Natural killer cell (primary cell): ENCODE measurements around the gene TENT4B. TPM values are rescaled to one million over a fixed set of nuclear protein-coding genes. Genes with fewer than 3 reads are reported as not detected.
"Not testable (repeated sequence)": the region's sequence is repeated elsewhere in the genome, so short reads cannot be mapped to it uniquely, and the experiment has no call there.

Source experiments
- ATAC-seq, 3 donors: fragments of 150-1000 bp in 2 of 3; fragments of 200-7000 bp in 1 of 3; cut with Tn5 transposase; 1 replicate in 1 of 3; 2 replicates in 2 of 3; pipeline ENCODE4 v1.10.0; 2021; ENCODE audit warnings: mild to moderate bottlenecking in 2 of 3, moderate library complexity in 2 of 3
- DNase-seq, 2 donors: peaks; one replicate each; pipeline versions ENCODE4 v3.0.0 to v3.0.0-alpha.2; 2013 to 2021; ENCODE audit warnings: mixed read lengths in 1 of 2
- H3K27ac ChIP-seq: one replicate; pipeline ENCODE4 v1.5.1; 2013; ENCODE audit warnings: mild to moderate bottlenecking, low read length
- H3K27me3 ChIP-seq: one replicate; pipeline ENCODE4 v1.6.1; 2013; ENCODE audit warnings: low read length; ENCODE audit not compliant: control insufficient read depth, insufficient read depth
- H3K36me3 ChIP-seq: one replicate; pipeline ENCODE4 v1.6.1; 2013; ENCODE audit warnings: low read length; ENCODE audit not compliant: control insufficient read depth, insufficient read depth
- H3K4me1 ChIP-seq: one replicate; pipeline ENCODE4 v1.6.1; 2013; ENCODE audit warnings: low read length; ENCODE audit not compliant: control insufficient read depth, insufficient read depth
- H3K4me3 ChIP-seq: one replicate; pipeline ENCODE4 v1.5.1; 2013; ENCODE audit warnings: low read length
- H3K9me3 ChIP-seq: one replicate; pipeline ENCODE4 v1.6.1; 2013; ENCODE audit warnings: low read length; ENCODE audit not compliant: control insufficient read depth, insufficient read depth
- H3K27ac Mint-ChIP-seq, 2 donors: one replicate each; pipeline ENCODE4 v1.8.0; 2022; ENCODE audit warnings: mild to moderate bottlenecking in 2 of 2, mixed read lengths in 2 of 2, moderate library complexity in 1 of 2
- H3K27me3 Mint-ChIP-seq, 2 donors: one replicate each; pipeline ENCODE4 v1.8.0; 2022; ENCODE audit warnings: low read depth in 2 of 2, mixed read lengths in 2 of 2
- H3K36me3 Mint-ChIP-seq: one replicate; pipeline ENCODE4 v1.8.0; 2022; ENCODE audit warnings: mixed read lengths
- H3K4me1 Mint-ChIP-seq, 2 donors: one replicate each; pipeline ENCODE4 v1.8.0; 2022; ENCODE audit warnings: mixed read lengths in 2 of 2
- H3K4me3 Mint-ChIP-seq: one replicate; pipeline ENCODE4 v1.8.0; 2022; ENCODE audit warnings: mild to moderate bottlenecking, moderate library complexity, mixed read lengths
- H3K9me3 Mint-ChIP-seq, 2 donors: one replicate each; pipeline ENCODE4 v1.8.0; 2022; ENCODE audit warnings: mixed read lengths in 2 of 2
- WGBS: methylation state at CpG from one replicate; pipeline ENCODE4 v1.1.7; 2013; ENCODE audit warnings: missing lambda C conversion rate; ENCODE audit not compliant: insufficient coverage; 5-methylcytosine and 5-hydroxymethylcytosine counted together
- intact Hi-C: fragments of 100-400 bp; cut with micrococcal nuclease; formaldehyde crosslinking; loops from one replicate; pipeline ENCODE4 v1.14.2; 2022
- total RNA-seq, 4 donors: library from RNA; stranded (reverse); fragments of 120-200 nt in 1 of 4; gene quantifications; one replicate each; pipeline versions ENCODE4 v1.2.3 to v1.2.4, GENCODE V29; 2013 to 2022
- TF ChIP-seq, protein P1 (sequence below): fragments of 200-600 bp; IDR thresholded peaks from one replicate; pipeline ENCODE4 v1.8.0; 2022; ENCODE audit warnings: antibody characterized with exemption

The TENT4B gene
- total RNA-seq, 3 donors from 2014 or later (not counting 1 experiment from before 2014, with no cell fraction given): 37.5 to 48.7 (median 44.4) TPM

DNA sequence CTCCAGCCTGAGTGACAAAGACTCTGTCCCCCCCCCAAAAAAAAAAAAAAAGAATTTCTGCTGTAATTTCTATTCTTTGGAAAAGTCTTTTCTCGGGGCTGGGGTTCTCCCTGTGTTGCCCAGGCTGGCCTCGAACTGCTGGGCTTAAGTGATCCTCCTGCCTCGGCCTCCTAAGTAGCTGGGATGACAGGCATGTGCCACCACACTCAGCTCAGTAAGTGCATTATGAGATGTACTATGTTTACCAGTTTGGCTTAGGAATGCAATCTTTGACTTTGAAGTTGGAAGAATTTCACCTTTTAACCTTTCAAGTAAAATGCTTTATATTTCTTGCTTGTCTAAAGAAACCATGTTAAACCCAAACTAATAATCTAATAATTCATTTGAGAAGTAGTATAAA is 85.2 kb downstream of the TENT4B start:
- H3K27me3 ChIP-seq: no peaks in the 10 kb centered on the region
- no peaks in the 10 kb centered on the region for H3K4me1 Mint-ChIP-seq
- H3K27ac Mint-ChIP-seq: no peak overlapping the region
- H3K36me3 ChIP-seq: no peaks in the 10 kb centered on the region
- WGBS: 94% methylated on average over 3 of the region's 3 CpGs
- H3K9me3 ChIP-seq: no peaks in the 10 kb centered on the region
- DNase-seq (no peak), ATAC-seq (no peak)
- TF ChIP-seq, protein P1, sequence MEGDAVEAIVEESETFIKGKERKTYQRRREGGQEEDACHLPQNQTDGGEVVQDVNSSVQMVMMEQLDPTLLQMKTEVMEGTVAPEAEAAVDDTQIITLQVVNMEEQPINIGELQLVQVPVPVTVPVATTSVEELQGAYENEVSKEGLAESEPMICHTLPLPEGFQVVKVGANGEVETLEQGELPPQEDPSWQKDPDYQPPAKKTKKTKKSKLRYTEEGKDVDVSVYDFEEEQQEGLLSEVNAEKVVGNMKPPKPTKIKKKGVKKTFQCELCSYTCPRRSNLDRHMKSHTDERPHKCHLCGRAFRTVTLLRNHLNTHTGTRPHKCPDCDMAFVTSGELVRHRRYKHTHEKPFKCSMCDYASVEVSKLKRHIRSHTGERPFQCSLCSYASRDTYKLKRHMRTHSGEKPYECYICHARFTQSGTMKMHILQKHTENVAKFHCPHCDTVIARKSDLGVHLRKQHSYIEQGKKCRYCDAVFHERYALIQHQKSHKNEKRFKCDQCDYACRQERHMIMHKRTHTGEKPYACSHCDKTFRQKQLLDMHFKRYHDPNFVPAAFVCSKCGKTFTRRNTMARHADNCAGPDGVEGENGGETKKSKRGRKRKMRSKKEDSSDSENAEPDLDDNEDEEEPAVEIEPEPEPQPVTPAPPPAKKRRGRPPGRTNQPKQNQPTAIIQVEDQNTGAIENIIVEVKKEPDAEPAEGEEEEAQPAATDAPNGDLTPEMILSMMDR: no peak
- no peak overlapping the region for H3K4me3 ChIP-seq
- no peaks in the 10 kb centered on the region for H3K4me1 ChIP-seq
- no peaks in the 10 kb centered on the region for H3K27me3 Mint-ChIP-seq
- H3K36me3 Mint-ChIP-seq: no peaks in the 10 kb centered on the region
- H3K9me3 Mint-ChIP-seq: no peaks in the 10 kb centered on the region
- H3K27ac ChIP-seq: no peak overlapping the region
- H3K4me3 Mint-ChIP-seq: no peak overlapping the region
- intact Hi-C loops: no loop called here

DNA sequence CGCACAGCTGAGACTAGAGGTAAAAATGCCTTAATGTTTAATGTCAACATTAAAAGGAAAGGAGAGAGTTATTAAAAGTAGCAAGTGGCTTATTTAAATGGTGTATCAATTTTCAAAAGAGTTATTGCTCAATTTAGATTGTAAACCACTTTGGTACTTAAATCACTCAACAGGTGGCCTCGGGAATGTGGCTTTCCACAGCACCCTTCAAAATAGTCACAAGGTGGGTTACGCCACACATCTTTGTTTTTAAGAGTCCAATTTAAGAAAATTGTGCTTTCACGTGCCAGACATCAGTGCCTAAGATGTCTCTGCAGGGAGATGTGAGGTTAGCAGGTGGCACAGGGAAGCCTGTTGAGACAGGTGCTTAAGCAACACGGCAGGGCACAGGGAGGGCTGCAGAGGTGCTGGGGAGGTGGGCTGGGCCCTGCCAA is 85.8 kb downstream of the TENT4B start:
- no peaks in the 10 kb centered on the region for H3K9me3 ChIP-seq
- Mint-ChIP-seq H3K36me3 (no peaks in the 10 kb centered on the region), H3K4me1 (no peaks in the 10 kb centered on the region), H3K27me3 (no peaks in the 10 kb centered on the region), H3K4me3 (no peak overlapping the region), H3K9me3 (no peaks in the 10 kb centered on the region), H3K27ac (no peak overlapping the region)
- no peak overlapping the region for H3K27ac ChIP-seq
- intact Hi-C loops: no loop called here
- no peak for ATAC-seq
- TF ChIP-seq, protein P1: no peak
- H3K4me1 ChIP-seq: no peaks in the 10 kb centered on the region
- H3K27me3 ChIP-seq: no peaks in the 10 kb centered on the region
- WGBS: 78% methylated on average over 5 of the region's 5 CpGs
- DNase-seq: no peak
- H3K4me3 ChIP-seq: no peak overlapping the region
- H3K36me3 ChIP-seq: no peaks in the 10 kb centered on the region

DNA sequence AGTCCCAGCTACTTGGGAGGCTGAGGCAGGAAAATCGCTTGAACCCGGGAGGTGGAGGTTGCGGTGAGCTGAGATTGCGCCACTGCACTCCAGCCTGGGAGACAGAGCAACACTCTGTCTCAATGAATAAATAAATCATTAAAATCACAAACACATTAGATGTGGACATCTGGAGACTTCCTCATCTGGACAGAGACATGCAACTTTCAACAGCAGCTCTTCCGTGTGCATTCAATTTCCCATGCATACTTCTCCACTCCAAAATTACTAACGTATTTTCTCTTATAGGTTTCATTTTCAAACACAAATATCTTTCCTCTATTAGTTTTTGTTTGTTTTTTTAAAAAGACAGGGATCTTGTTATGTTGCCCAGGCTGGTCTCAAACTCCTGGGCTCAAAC is 89.9 kb downstream of the TENT4B start:
- not testable (repeated sequence) for ATAC-seq

DNA sequence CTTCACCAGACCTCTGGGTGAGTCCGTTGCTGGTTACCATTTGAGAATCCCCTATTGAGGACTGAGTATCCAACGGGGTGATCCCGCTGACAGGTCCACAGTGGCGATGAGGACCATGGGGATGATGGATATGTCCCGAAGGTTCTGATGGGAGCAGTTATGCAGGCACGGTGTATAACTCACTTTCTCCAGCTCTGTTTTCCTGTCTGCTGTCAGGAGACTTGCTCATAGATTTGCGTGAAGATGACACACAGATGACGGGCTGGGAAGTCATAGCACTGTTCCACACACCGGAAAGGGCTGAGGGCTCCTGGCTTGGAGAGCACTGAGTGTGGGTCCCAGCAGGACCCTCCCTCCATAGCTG is 91.0 kb downstream of the TENT4B start:
- no peak for DNase-seq
- Mint-ChIP-seq H3K4me3 (no peak overlapping the region), H3K36me3 (no peaks in the 10 kb centered on the region)

More for the DNA sequence above, 89.9 kb downstream of the TENT4B start:
- H3K27ac ChIP-seq, H3K27me3 ChIP-seq, H3K27ac Mint-ChIP-seq, H3K9me3 Mint-ChIP-seq, H3K36me3 ChIP-seq, DNase-seq, H3K4me3 ChIP-seq, H3K9me3 ChIP-seq, H3K27me3 Mint-ChIP-seq, H3K36me3 Mint-ChIP-seq, intact Hi-C loops, H3K4me3 Mint-ChIP-seq: not testable (repeated sequence)
- peaks cover 25% of the 10 kb centered on the region for H3K4me1 ChIP-seq
- H3K4me1 Mint-ChIP-seq: peaks cover 15 to 27% of the 10 kb centered on the region in 2 donors
- WGBS: 82% methylated on average over 6 of the region's 6 CpGs

More for the DNA sequence above, 91.0 kb downstream of the TENT4B start:
- H3K4me1 ChIP-seq: peaks cover 25% of the 10 kb centered on the region
- H3K4me3 ChIP-seq: no peak overlapping the region
- no peaks in the 10 kb centered on the region for H3K9me3 ChIP-seq
- TF ChIP-seq, protein P1: no peak
- WGBS: 97% methylated on average over 9 of the region's 9 CpGs
- no peaks in the 10 kb centered on the region for H3K36me3 ChIP-seq
- H3K27me3 ChIP-seq: no peaks in the 10 kb centered on the region
- Mint-ChIP-seq H3K9me3 (no peaks in the 10 kb centered on the region), H3K4me1 (peaks cover 18 to 38% of the 10 kb centered on the region in 2 donors), H3K27ac (no peak overlapping the region), H3K27me3 (no peaks in the 10 kb centered on the region)
- intact Hi-C loops: no loop called here
- no peak overlapping the region for H3K27ac ChIP-seq
- ATAC-seq: no peak
